PC-9 (cell line): Measurements from ENCODE around the gene PCSK5.

Source experiments
- EZH2 ChIP-seq: fragments of 200-600 bp; sonication (generic); IDR thresholded peaks from 2 replicates; pipeline ENCODE4 v1.8.0; 2017; ENCODE audit warnings: antibody characterized with exemption, low read depth
- TF ChIP-seq, protein P1 (sequence below): fragments of 200-600 bp; sonication (generic); conservative IDR thresholded peaks from 2 replicates; pipeline ENCODE4 v1.6.1; 2017; ENCODE audit warnings: mixed run types, antibody characterized with exemption, mild to moderate bottlenecking, moderate library complexity

DNA sequence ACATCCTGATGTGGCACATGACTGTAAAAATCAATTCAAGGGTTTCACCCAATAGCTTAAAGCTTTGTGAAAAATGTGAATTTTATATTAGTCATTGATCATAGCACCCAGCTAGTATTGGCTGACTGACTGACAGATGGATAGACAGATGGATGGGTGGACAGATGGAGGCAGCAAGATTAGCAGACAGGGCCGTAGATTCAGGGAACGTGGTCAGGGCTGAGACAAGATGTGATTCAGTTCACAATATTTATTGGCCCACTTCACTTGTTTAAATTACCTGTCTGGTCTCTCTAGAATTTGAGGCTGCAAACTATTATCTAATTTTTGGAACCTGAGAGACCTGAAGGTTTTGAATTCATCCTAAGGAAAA, 12.0 kb upstream of the PCSK5 start:
- TF ChIP-seq, protein P1, sequence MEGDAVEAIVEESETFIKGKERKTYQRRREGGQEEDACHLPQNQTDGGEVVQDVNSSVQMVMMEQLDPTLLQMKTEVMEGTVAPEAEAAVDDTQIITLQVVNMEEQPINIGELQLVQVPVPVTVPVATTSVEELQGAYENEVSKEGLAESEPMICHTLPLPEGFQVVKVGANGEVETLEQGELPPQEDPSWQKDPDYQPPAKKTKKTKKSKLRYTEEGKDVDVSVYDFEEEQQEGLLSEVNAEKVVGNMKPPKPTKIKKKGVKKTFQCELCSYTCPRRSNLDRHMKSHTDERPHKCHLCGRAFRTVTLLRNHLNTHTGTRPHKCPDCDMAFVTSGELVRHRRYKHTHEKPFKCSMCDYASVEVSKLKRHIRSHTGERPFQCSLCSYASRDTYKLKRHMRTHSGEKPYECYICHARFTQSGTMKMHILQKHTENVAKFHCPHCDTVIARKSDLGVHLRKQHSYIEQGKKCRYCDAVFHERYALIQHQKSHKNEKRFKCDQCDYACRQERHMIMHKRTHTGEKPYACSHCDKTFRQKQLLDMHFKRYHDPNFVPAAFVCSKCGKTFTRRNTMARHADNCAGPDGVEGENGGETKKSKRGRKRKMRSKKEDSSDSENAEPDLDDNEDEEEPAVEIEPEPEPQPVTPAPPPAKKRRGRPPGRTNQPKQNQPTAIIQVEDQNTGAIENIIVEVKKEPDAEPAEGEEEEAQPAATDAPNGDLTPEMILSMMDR: no peak
- TF ChIP-seq EZH2: no peak
